ENCODE measurements around the gene MTCH1.
A peak's percentile ranks its signal among the peaks of the same experiment; 100 is the strongest.

MTCH1 gene

GRCh38 chr6:36986704-36987047, 680 bp upstream of the MTCH1 start:
- peak overlapping the region; percentile 97 for H3K27ac Mint-ChIP-seq
- H3K9me3 Mint-ChIP-seq = no peaks in the 10 kb centered on the region
- no peak for DNase-seq

GRCh38 chr6:36985417-36985807, 584 bp downstream of the MTCH1 start:
- H3K27ac Mint-ChIP-seq = no peak overlapping the region
- no peaks in the 10 kb centered on the region for H3K9me3 Mint-ChIP-seq
- peaks cover 25% of the 10 kb centered on the region for H3K36me3 Mint-ChIP-seq (ENCODE audit: low read depth)
- H3K4me1 Mint-ChIP-seq (ENCODE audit: low read depth) = peaks cover 29% of the 10 kb centered on the region
- no peak for DNase-seq
- no peak overlapping the region for H3K4me3 Mint-ChIP-seq
- no peaks in the 10 kb centered on the region for H3K27me3 Mint-ChIP-seq

More at GRCh38 chr6:36986704-36987047, 680 bp upstream of the MTCH1 start:
- Mint-ChIP-seq H3K4me3 (no peak overlapping the region), H3K4me1 (ENCODE audit: low read depth) (peaks cover 17% of the 10 kb centered on the region), H3K27me3 (no peaks in the 10 kb centered on the region), H3K36me3 (ENCODE audit: low read depth) (peaks cover 14% of the 10 kb centered on the region)

GRCh38 chr6:36984581-36985416, 1.2 kb downstream of the MTCH1 start:
- Mint-ChIP-seq H3K9me3 (no peaks in the 10 kb centered on the region), H3K27me3 (no peaks in the 10 kb centered on the region), H3K27ac (no peak overlapping the region), H3K4me1 (ENCODE audit: low read depth) (peaks cover 36% of the 10 kb centered on the region), H3K36me3 (ENCODE audit: low read depth) (peaks cover 30% of the 10 kb centered on the region), H3K4me3 (no peak overlapping the region)
- peak; percentile 62 for DNase-seq

GRCh38 chr6:36983538-36983937, 2.5 kb downstream of the MTCH1 start:
- Mint-ChIP-seq H3K9me3 (no peaks in the 10 kb centered on the region), H3K27me3 (no peaks in the 10 kb centered on the region), H3K4me3 (no peak overlapping the region), H3K36me3 (ENCODE audit: low read depth) (peaks cover 42% of the 10 kb centered on the region), H3K27ac (no peak overlapping the region), H3K4me1 (ENCODE audit: low read depth) (peaks cover 45% of the 10 kb centered on the region)
- DNase-seq = no peak

GRCh38 chr6:36980876-36981619, 4.9 kb downstream of the MTCH1 start:
- Mint-ChIP-seq H3K27ac (peak overlapping the region; percentile 85), H3K9me3 (no peaks in the 10 kb centered on the region), H3K36me3 (ENCODE audit: low read depth) (peaks cover 61% of the 10 kb centered on the region), H3K4me1 (ENCODE audit: low read depth) (peaks cover 35% of the 10 kb centered on the region), H3K27me3 (no peaks in the 10 kb centered on the region), H3K4me3 (no peak overlapping the region)
- DNase-seq = no peak

- H3K27me3 Mint-ChIP-seq = no peaks in the 10 kb centered on the region
- peaks cover 71% of the 10 kb centered on the region for H3K36me3 Mint-ChIP-seq (ENCODE audit: low read depth)
- H3K4me1 Mint-ChIP-seq (ENCODE audit: low read depth) = peaks cover 35% of the 10 kb centered on the region
- no peak for DNase-seq
- no peaks in the 10 kb centered on the region for H3K9me3 Mint-ChIP-seq
- peak overlapping the region; percentile 63 for H3K27ac Mint-ChIP-seq
- H3K4me3 Mint-ChIP-seq = no peak overlapping the region
These were observed 5.9 kb downstream of the MTCH1 start for GRCh38 chr6:36980129-36980528.

- Mint-ChIP-seq H3K27ac (peak overlapping the region; percentile 63), H3K9me3 (no peaks in the 10 kb centered on the region), H3K4me1 (ENCODE audit: low read depth) (peaks cover 35% of the 10 kb centered on the region), H3K36me3 (ENCODE audit: low read depth) (peaks cover 78% of the 10 kb centered on the region), H3K27me3 (no peaks in the 10 kb centered on the region), H3K4me3 (no peak overlapping the region)
- DNase-seq = no peak
These were observed 6.7 kb downstream of the MTCH1 start for GRCh38 chr6:36979347-36979742.

- Mint-ChIP-seq H3K27ac (peak overlapping the region; percentile 63), H3K9me3 (no peaks in the 10 kb centered on the region), H3K4me3 (no peak overlapping the region), H3K27me3 (no peaks in the 10 kb centered on the region), H3K4me1 (ENCODE audit: low read depth) (peaks cover 35% of the 10 kb centered on the region), H3K36me3 (ENCODE audit: low read depth) (peaks cover 85% of the 10 kb centered on the region)
- DNase-seq = no peak
These were observed 7.3 kb downstream of the MTCH1 start for GRCh38 chr6:36978421-36979346.

- Mint-ChIP-seq H3K27me3 (no peaks in the 10 kb centered on the region), H3K9me3 (no peaks in the 10 kb centered on the region), H3K4me1 (ENCODE audit: low read depth) (peaks cover 32% of the 10 kb centered on the region), H3K36me3 (ENCODE audit: low read depth) (peaks cover 94% of the 10 kb centered on the region), H3K27ac (peak overlapping the region; percentile 31), H3K4me3 (no peak overlapping the region)
- DNase-seq = no peak
These were observed 8.5 kb downstream of the MTCH1 start for GRCh38 chr6:36977470-36977941.

GRCh38 chr6:36976931-36977330, 9.1 kb downstream of the MTCH1 start:
- Mint-ChIP-seq H3K4me1 (ENCODE audit: low read depth) (peaks cover 30% of the 10 kb centered on the region), H3K36me3 (ENCODE audit: low read depth) (peaks cover 97% of the 10 kb centered on the region), H3K9me3 (no peaks in the 10 kb centered on the region), H3K27me3 (no peaks in the 10 kb centered on the region), H3K4me3 (no peak overlapping the region), H3K27ac (peak overlapping the region; percentile 31)
- DNase-seq = no peak

- no peak overlapping the region for H3K4me3 Mint-ChIP-seq
- H3K36me3 Mint-ChIP-seq (ENCODE audit: low read depth) = peaks cover 97% of the 10 kb centered on the region
- H3K9me3 Mint-ChIP-seq = no peaks in the 10 kb centered on the region
- peaks cover 26% of the 10 kb centered on the region for H3K4me1 Mint-ChIP-seq (ENCODE audit: low read depth)
- no peak for DNase-seq
- no peaks in the 10 kb centered on the region for H3K27me3 Mint-ChIP-seq
- H3K27ac Mint-ChIP-seq = peak overlapping the region; percentile 7
These were observed 9.5 kb downstream of the MTCH1 start for GRCh38 chr6:36976509-36976908.

- H3K27ac Mint-ChIP-seq = no peak overlapping the region
- no peak overlapping the region for H3K4me3 Mint-ChIP-seq
These were observed 10.1 kb downstream of the MTCH1 start for GRCh38 chr6:36976007-36976264.

GRCh38 chr6:36975231-36976006, 10.6 kb downstream of the MTCH1 start:
- Mint-ChIP-seq H3K4me3 (no peak overlapping the region), H3K27ac (peak overlapping the region; percentile 57), H3K27me3 (no peaks in the 10 kb centered on the region), H3K9me3 (no peaks in the 10 kb centered on the region), H3K36me3 (ENCODE audit: low read depth) (peaks cover 98% of the 10 kb centered on the region), H3K4me1 (ENCODE audit: low read depth) (peaks cover 15% of the 10 kb centered on the region)
- no peak for DNase-seq

More at GRCh38 chr6:36976007-36976264, 10.1 kb downstream of the MTCH1 start:
- Mint-ChIP-seq H3K9me3 (no peaks in the 10 kb centered on the region), H3K36me3 (ENCODE audit: low read depth) (peaks cover 98% of the 10 kb centered on the region), H3K27me3 (no peaks in the 10 kb centered on the region), H3K4me1 (ENCODE audit: low read depth) (peaks cover 20% of the 10 kb centered on the region)
- no peak for DNase-seq

- Mint-ChIP-seq H3K27ac (peak overlapping the region; percentile 71), H3K4me3 (no peak overlapping the region), H3K36me3 (ENCODE audit: low read depth) (peaks cover 99% of the 10 kb centered on the region), H3K4me1 (ENCODE audit: low read depth) (no peaks in the 10 kb centered on the region), H3K9me3 (no peaks in the 10 kb centered on the region), H3K27me3 (no peaks in the 10 kb centered on the region)
- no peak for DNase-seq
These were observed 12.3 kb downstream of the MTCH1 start for GRCh38 chr6:36973647-36974046.
